Left forelimb (tissue), 1 donor: ENCODE data around the gene ZSCAN2.

Experiments used
- DNase-seq: peaks from one replicate; pipeline ENCODE4 v3.0.0-alpha.2; 2018; ENCODE audit warnings: low spot score

ZSCAN2 gene

DNA sequence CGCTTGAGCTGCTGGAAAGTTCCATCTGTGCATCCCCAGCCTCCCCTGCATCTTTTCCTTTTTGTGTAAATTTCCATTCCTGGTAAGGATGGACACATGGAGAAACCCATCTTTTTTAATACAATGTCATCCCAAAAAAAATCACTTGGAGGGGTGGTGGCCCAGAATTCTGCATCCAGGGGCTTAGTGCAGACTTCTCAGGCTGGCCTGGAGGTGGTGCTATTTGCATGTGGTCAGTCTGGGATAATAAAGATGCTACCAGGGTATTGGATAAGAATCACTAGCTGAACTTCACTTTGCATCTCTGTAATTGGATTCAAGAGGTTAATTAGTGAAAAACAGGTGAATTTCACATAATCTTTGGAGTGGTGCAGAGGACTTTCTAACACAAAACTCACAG lies 1.8 kb upstream of the ZSCAN2 start:
- DNase-seq = no peak

- DNase-seq = no peak
Measured at GRCh38 chr15:84599906-84600305, 903 bp upstream of the ZSCAN2 start.

- peak; percentile 88 for DNase-seq
Measured at GRCh38 chr15:84600331-84600686, 500 bp upstream of the ZSCAN2 start.

DNA sequence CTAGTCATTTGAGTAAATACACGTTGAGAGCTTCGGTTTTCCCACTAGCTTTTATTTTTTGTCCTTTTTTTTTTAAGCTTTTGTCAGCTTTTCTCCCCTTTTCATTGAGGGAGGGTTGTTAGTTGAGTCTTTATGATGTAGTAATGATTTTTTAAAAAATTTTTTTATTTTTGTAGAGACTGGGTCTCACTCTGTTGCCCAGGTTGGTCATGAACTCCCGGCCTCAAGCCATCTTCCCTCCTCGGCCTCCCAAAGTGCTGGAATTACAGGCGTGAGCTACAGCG lies 688 bp downstream of the ZSCAN2 start:
- DNase-seq = no peak

DNA sequence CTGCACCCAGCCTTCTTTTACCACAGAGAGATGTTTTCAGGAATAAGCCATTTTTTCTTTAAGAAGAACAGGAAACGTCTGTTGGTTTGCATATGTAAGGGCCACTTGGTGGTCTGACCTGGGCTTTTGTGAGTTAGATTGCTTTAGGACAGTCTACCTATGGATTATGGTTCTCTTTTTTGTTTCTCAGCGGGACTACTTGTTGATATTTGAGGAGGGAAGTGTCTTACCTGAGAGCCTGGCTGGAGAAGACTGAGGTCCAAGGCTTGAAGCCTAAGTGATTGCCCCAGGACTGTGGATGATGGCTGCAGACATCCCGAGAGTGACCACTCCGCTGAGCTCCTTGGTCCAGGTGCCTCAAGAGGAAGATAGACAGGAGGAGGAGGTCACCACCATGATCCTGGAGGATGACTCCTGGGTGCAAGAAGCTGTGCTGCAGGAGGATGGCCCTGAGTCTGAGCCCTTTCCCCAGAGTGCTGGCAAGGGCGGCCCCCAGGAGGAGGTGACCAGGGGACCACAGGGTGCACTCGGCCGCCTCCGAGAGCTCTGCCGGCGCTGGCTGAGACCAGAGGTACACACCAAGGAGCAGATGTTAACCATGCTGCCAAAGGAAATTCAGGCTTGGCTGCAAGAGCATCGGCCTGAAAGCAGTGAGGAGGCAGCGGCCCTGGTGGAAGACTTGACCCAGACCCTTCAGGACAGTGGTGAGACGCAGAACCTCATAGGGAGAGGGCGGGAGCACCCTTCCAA lies 3.0 kb downstream of the ZSCAN2 start:
- no peak for DNase-seq

- no peak for DNase-seq
Measured at GRCh38 chr15:84604826-84605553, 4.2 kb downstream of the ZSCAN2 start.

DNA sequence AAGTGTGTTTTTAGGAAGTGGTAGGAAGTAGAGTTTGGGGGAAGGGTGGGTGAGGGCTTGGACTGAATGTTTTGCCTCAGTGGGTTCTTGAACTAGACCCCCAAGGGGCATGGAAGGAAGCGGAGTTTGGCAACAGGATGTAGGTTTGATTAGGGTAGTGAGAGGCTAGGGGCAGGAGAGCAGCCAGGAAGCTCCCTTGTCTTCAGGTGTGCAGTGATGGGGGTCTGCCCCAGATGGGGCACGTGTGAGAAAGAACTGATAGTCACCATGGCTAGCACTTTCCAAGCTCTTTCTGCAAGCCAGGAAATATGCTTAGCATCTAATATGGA lies 4.7 kb downstream of the ZSCAN2 start:
- no peak for DNase-seq

DNA sequence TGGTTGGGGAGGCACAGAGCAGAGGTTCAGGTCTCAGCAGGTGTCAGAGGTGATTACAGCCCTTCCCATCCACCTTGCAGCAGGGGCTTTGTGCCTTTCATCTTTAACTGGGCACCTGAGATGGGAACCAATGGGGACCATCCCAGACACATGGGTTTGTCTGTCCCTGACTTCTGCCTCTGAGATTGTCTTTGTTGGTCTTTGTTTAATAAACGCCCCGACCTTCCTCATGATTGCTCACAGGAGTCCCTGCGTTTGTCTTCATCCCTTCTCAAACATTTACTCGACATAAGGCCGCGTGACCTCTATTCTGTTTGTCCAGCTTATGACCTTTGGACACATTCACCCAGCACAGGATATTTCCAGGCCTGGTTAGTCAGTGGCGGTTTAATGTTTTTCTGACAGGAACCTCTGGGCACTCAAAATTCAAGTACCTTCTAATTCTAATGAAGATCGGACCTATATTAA lies 5.9 kb downstream of the ZSCAN2 start:
- no peak for DNase-seq

- DNase-seq = no peak
Measured at GRCh38 chr15:84608707-84609284, 8.0 kb downstream of the ZSCAN2 start.

DNA sequence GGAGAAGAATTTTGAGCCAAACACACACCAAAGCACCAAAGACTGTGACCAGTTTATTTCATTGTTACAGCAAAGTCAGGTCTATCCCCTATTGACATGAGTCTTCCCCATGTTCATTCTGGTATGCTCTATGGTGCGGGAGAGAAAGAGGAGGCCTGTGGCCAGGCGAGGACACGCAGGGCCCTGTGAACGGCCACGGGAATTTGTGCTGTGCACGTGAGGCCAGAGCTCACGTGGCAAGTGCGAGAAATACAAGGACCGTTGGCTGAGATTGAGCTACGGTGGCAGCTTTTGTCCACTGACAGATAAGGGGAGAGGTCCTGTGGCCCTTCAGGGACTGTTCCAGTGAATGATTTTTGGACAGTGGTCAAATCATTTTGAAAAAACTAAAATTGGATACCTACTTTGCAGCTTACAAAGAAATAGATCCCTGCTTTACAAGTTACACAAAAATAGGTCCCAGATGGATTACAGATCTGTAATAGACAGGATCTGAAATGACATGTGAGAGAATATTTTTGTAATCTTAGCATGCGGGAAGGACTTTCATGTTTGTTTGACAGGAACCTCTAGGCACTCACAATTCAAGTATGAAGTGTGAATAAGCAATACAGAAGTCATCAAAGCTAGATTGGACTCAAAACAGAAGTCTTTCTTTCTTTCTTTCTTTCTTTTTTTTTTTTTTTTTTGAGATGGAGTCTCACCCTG lies 9.2 kb downstream of the ZSCAN2 start:
- DNase-seq = no peak

DNA sequence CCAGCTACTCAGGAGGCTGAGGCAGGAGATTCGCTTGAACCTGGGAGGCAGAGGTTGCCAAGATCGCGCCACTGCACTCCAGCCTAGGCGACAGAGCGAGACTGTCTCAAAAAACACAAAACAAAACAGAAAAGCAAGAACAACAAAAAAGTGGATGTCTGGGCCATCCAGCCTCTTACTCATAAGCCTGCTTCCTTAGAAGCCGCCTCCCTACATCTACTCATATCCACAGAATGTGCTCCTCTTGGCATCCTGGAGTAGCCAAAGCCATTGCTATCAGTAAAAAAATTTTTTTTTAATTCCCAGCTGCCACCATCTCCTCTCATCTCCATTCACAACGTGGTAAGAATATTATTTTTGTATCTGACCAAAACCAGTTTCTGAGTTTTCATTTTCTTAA lies 10.8 kb downstream of the ZSCAN2 start:
- no peak for DNase-seq

- DNase-seq = no peak
Measured at GRCh38 chr15:84616235-84616634, 15.4 kb downstream of the ZSCAN2 start.

DNA sequence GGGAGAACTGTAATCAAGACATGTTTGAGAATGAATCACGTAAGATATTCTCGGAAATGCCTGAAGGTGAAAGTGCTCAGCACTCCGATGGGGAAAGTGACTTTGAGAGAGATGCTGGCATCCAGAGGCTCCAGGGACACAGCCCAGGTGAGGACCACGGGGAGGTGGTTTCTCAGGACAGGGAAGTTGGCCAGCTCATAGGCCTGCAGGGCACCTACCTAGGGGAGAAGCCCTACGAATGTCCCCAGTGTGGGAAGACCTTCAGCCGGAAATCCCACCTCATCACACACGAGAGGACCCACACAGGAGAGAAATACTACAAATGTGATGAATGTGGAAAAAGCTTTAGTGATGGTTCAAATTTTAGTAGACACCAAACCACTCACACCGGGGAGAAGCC lies 19.8 kb downstream of the ZSCAN2 start:
- DNase-seq = no peak

- DNase-seq = no peak
Measured at GRCh38 chr15:84621358-84621979, 20.7 kb downstream of the ZSCAN2 start.

GRCh38 chr15:84624359-84624758 lies 23.6 kb downstream of the ZSCAN2 start:
- DNase-seq = no peak

GRCh38 chr15:84625123-84625522 lies 24.3 kb downstream of the ZSCAN2 start:
- no peak for DNase-seq

GRCh38 chr15:84629033-84629432 lies 28.2 kb downstream of the ZSCAN2 start:
- no peak for DNase-seq

DNA sequence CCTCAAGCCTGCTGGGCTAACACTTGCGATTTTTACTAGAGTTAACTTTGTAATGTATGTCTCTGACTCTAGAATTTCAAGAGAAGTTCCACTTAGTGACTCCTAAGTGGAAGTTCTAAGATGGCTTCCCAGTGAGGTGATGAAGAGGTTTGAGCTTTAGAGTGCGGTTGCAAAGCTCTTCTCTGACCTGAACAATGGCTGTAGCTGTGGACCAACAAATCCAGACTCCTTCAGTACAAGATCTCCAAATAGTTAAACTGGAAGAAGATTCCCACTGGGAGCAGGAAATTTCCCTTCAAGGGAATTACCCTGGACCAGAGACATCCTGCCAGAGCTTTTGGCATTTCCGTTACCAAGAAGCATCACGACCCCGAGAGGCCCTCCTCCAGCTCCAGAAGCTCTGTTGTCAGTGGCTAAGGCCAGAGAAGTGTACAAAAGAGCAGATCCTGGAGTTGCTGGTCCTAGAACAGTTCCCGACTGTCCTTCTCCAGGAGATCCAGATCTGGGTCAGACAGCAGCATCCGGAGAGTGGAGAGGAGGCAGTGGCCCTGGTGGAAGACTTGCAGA lies 31.0 kb downstream of the ZSCAN2 start:
- DNase-seq = no peak

GRCh38 chr15:84633311-84634227 lies 32.8 kb downstream of the ZSCAN2 start:
- peak; percentile 86 for DNase-seq

- DNase-seq = no peak
Measured at GRCh38 chr15:84634228-84634837, 33.5 kb downstream of the ZSCAN2 start.

GRCh38 chr15:84638103-84638502 lies 37.3 kb downstream of the ZSCAN2 start:
- no peak for DNase-seq
